ENCODE results near the gene GHRH.

Gene GHRH

DNA sequence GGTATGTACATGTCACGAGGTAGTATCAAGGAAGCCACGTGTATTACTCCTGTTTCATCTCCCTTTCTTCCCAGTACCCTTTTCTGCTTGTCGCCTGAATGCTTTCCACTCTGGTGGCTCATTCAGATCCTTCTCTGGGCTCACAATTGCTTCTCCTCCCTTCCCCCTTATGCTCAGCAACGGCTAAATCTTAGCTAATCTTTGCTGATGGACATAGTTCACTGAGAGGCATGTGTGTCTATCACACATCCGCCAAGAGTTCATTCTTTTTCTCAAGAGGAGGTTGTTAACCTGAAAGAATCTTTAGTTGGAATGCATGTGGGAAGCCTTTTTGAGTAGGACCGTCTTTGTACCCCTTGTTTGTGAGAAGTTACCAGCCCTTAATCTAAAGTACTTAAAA is 56.5 kb downstream of the GHRH start:
- DNase-seq (ENCODE audit: low read depth in 2 of 2), result no peak

DNA sequence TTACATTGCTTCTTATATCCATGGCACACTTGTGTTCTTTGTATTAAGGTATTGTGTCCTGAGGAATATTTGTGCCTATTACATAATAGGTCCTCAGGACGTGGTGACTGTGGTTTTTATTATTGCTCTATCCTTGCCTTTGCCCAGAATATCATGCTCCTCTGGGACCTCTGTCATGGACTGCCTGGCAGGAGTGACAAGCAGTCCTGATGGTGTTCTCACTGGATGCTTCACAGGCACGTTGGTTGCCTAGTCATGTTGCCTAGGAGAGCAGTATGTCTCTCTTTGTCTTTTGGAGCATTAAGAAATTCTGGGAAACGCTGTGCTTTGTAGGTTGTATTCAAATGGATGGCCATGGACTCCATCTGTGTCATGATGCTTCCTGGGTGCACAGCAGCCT is 57.6 kb downstream of the GHRH start:
- DNase-seq (ENCODE audit: low read depth in 2 of 2), result no peak

DNA sequence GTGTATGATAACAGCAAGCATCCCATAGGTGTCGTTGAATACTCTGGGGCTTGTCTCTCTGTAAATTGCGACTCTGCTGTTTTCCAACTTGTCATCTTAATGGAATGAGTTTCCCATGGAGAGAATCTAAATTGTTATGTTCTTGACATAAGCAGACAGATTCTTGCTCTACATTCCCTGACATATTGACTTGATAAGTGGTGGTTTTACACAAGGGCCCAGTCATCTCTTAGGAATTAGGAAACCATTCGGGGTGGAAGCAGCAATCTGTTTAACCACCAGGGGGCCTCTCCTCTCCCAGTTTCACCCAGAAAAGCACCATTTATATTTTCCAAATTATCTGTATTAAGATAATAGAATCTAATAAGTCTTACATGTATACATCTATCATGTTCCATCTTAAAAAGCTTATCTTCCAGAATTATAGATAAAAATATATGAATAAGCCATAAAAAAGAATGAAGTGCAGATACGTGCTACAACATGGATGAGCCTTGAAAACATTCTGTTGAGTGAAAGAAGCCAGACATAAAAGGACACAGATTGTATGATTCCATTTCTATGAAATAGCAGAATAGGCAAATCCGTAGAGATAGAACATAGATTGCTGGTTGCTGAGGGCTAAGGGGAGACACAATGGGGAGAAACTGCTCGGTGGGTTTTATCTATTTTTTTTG is 59.2 kb downstream of the GHRH start:
- DNase-seq (ENCODE audit: low read depth in 2 of 2), result no peak

DNA sequence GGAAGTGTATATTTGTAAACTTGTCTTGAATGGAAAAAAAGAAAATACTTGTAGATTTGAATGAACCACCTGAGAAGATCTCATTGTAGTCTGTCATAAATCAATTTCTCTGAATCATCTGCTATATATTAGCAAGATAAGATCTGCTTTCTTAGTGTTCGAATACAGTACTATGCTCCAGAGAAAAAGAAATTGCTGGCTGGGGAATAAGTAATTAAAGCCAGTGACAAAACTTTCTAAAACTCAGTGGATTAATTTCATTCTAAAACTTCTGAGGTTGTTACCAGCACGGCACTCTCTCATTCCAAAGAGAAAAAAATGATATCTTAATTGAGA is 59.8 kb downstream of the GHRH start:
- DNase-seq (ENCODE audit: low read depth in 2 of 2), result no peak
